H9 (cell line): Measurements from ENCODE around the gene AHDC1. TPM values are rescaled to one million over a fixed set of nuclear protein-coding genes. Genes with fewer than 3 reads are reported as not detected.
"Not testable (repeated sequence)": the region's sequence is repeated elsewhere in the genome, so short reads cannot be mapped to it uniquely, and the experiment has no call there.

Source experiments
- DNase-seq: peaks from one replicate; pipeline ENCODE4 v3.0.0-alpha.2; 2017
- H2AFZ ChIP-seq: one replicate; pipeline ENCODE4 v1.6.1; 2013; ENCODE audit warnings: mild to moderate bottlenecking, low read length, control low read depth, moderate library complexity
- H2AK5ac ChIP-seq: 2 replicates; pipeline ENCODE4 v1.6.1; 2013; ENCODE audit warnings: low read length, control low read depth, mixed read lengths; ENCODE audit not compliant: insufficient read length
- H2BK120ac ChIP-seq: one replicate; pipeline ENCODE4 v1.6.1; 2013; ENCODE audit warnings: low read depth, mild to moderate bottlenecking, low read length, control low read depth, inconsistent platforms; ENCODE audit not compliant: poor library complexity, severe bottlenecking
- H2BK12ac ChIP-seq: 2 replicates; pipeline ENCODE4 v1.6.1; 2013; ENCODE audit warnings: low read length, control low read depth, mixed read lengths, low read depth; ENCODE audit not compliant: insufficient read length
- H2BK15ac ChIP-seq: 2 replicates; pipeline ENCODE4 v1.6.1; 2013; ENCODE audit warnings: low read depth, low read length, control low read depth
- H2BK20ac ChIP-seq: one replicate; pipeline ENCODE4 v1.6.1; 2013; ENCODE audit warnings: low read depth, mild to moderate bottlenecking, low read length, control low read depth, inconsistent platforms; ENCODE audit not compliant: poor library complexity, severe bottlenecking
- H2BK5ac ChIP-seq: 2 replicates; pipeline ENCODE4 v1.6.1; 2013; ENCODE audit warnings: low read length, control low read depth, mixed read lengths; ENCODE audit not compliant: insufficient read length
- H3K14ac ChIP-seq: 2 replicates; pipeline ENCODE4 v1.6.1; 2013; ENCODE audit warnings: low read length, control low read depth; ENCODE audit not compliant: insufficient read depth
- H3K18ac ChIP-seq: 2 replicates; pipeline ENCODE4 v1.6.1; 2013; ENCODE audit warnings: low read depth, mild to moderate bottlenecking, mixed read lengths, low read length, control low read depth; ENCODE audit not compliant: insufficient read length
- H3K23ac ChIP-seq: 2 replicates; pipeline ENCODE4 v1.6.1; 2013; ENCODE audit warnings: low read length, control low read depth, mixed read lengths, low read depth; ENCODE audit not compliant: insufficient read length
- H3K23me2 ChIP-seq: 2 replicates; pipeline ENCODE4 v1.6.1; 2013; ENCODE audit warnings: low read depth, mild to moderate bottlenecking, mixed read lengths, low read length, control low read depth; ENCODE audit not compliant: insufficient read length, poor library complexity, severe bottlenecking
- H3K27ac ChIP-seq: 2 replicates; pipeline ENCODE4 v1.5.1; 2013; ENCODE audit warnings: low read length, control low read depth, mixed read lengths, low read depth; ENCODE audit not compliant: insufficient read length
- H3K27me3 ChIP-seq: 2 replicates; pipeline ENCODE4 v1.6.1; 2013; ENCODE audit warnings: low read length, control low read depth, inconsistent platforms; ENCODE audit not compliant: insufficient read depth
- H3K4ac ChIP-seq: 2 replicates; pipeline ENCODE4 v1.6.1; 2013; ENCODE audit warnings: low read depth, mild to moderate bottlenecking, control low read depth, inconsistent platforms, low read length, moderate library complexity
- H3K4me1 ChIP-seq: 2 replicates; pipeline ENCODE4 v1.6.1; 2013; ENCODE audit warnings: low read length, control low read depth, inconsistent platforms; ENCODE audit not compliant: insufficient read depth
- H3K4me2 ChIP-seq: 2 replicates; pipeline ENCODE4 v1.6.1; 2013; ENCODE audit warnings: low read length, control low read depth, mixed read lengths; ENCODE audit not compliant: insufficient read length, insufficient read depth
- H3K56ac ChIP-seq: 2 replicates; pipeline ENCODE4 v1.6.1; 2013; ENCODE audit warnings: low read depth, mild to moderate bottlenecking, mixed read lengths, low read length, control low read depth; ENCODE audit not compliant: insufficient read length
- H3K79me1 ChIP-seq: 2 replicates; pipeline ENCODE4 v1.6.1; 2013; ENCODE audit warnings: low read depth, mild to moderate bottlenecking, moderate library complexity, low read length, control low read depth, inconsistent platforms; ENCODE audit not compliant: insufficient read depth, poor library complexity, severe bottlenecking
- H3K79me2 ChIP-seq: 2 replicates; pipeline ENCODE4 v1.6.1; 2013; ENCODE audit warnings: low read length, control low read depth, inconsistent platforms; ENCODE audit not compliant: insufficient read depth
- H3K9ac ChIP-seq: 2 replicates; pipeline ENCODE4 v1.6.1; 2013; ENCODE audit warnings: low read length, control low read depth, mixed read lengths; ENCODE audit not compliant: insufficient read length; ENCODE audit errors: extremely low read depth
- H3K9me3 ChIP-seq: one replicate; pipeline ENCODE4 v1.6.1; 2013; ENCODE audit warnings: low read depth, low read length, inconsistent platforms; ENCODE audit not compliant: control insufficient read depth
- H3T11ph ChIP-seq: one replicate; pipeline ENCODE4 v1.6.1; 2013; ENCODE audit warnings: mild to moderate bottlenecking, low read length, control low read depth, inconsistent platforms
- H4K20me1 ChIP-seq: one replicate; pipeline ENCODE4 v1.6.1; 2013; ENCODE audit not compliant: control insufficient read depth, insufficient read length, insufficient read depth
- H4K5ac ChIP-seq: 2 replicates; pipeline ENCODE4 v1.6.1; 2013; ENCODE audit warnings: low read depth, mild to moderate bottlenecking, mixed read lengths, low read length, control low read depth; ENCODE audit not compliant: insufficient read length
- H4K8ac ChIP-seq: replicated peaks from 2 replicates; pipeline ENCODE4 v1.6.1; 2013; ENCODE audit warnings: low read length, control low read depth, mixed read lengths, low read depth; ENCODE audit not compliant: insufficient read length
- H4K91ac ChIP-seq: 2 replicates; pipeline ENCODE4 v1.6.1; 2013; ENCODE audit warnings: low read depth, mild to moderate bottlenecking, moderate library complexity, mixed read lengths, low read length, control low read depth; ENCODE audit not compliant: insufficient read length
- H3K27ac Mint-ChIP-seq, 3 experiments: 2 replicates in 2 of 3; 3 replicates in 1 of 3; pipeline ENCODE4 v1.8.0; 2020 to 2021; ENCODE audit warnings: mixed read lengths in 3 of 3, mild to moderate bottlenecking in 1 of 3, moderate library complexity in 1 of 3
- H3K27me3 Mint-ChIP-seq: 2 replicates; pipeline ENCODE4 v1.8.0; 2021; ENCODE audit warnings: low read depth, mild to moderate bottlenecking, moderate library complexity, mixed read lengths
- H3K36me3 Mint-ChIP-seq, 3 experiments: 2 replicates in 2 of 3; 3 replicates in 1 of 3; pipeline ENCODE4 v1.8.0; 2020 to 2021; ENCODE audit warnings: low read depth in 3 of 3, mixed read lengths in 3 of 3; ENCODE audit not compliant: insufficient read depth in 1 of 3
- H3K4me1 Mint-ChIP-seq, 2 experiments: 2 replicates each; pipeline ENCODE4 v1.8.0; 2020; ENCODE audit warnings: mixed read lengths in 2 of 2
- H3K4me3 Mint-ChIP-seq, 2 experiments: 2 replicates in 1 of 2; 3 replicates in 1 of 2; pipeline ENCODE4 v1.8.0; 2020 to 2021; ENCODE audit warnings: mild to moderate bottlenecking in 2 of 2, mixed read lengths in 2 of 2, moderate library complexity in 1 of 2
- H3K9me3 Mint-ChIP-seq, 2 experiments: 2 replicates in 1 of 2; 3 replicates in 1 of 2; pipeline ENCODE4 v1.8.0; 2020; ENCODE audit warnings: mild to moderate bottlenecking in 2 of 2, mixed read lengths in 2 of 2, moderate library complexity in 1 of 2
- CTCF ChIP-seq: fragments of 200-600 bp; sonication (generic); conservative IDR thresholded peaks from 3 replicates; pipeline ENCODE4 v1.8.0; 2021; ENCODE audit warnings: antibody characterized with exemption, mild to moderate bottlenecking
- WGBS: extraction: QIAGEN DNeasy Blood & Tissue Kit; methylation state at CpG from one replicate; pipeline ENCODE4 v1.1.7; 2013; ENCODE audit warnings: missing lambda C conversion rate, low lambda C conversion rate, mixed read lengths; ENCODE audit not compliant: insufficient read length; ENCODE audit errors: extremely low coverage; 5-methylcytosine and 5-hydroxymethylcytosine counted together
- total RNA-seq: library from RNA; stranded (reverse); gene quantifications from 2 replicates; pipeline ENCODE4 v1.2.1, GENCODE V29; 2021

The AHDC1 gene
- total RNA-seq, 1 experiment from 2014 or later: 29.4 TPM

- no peaks in the 10 kb centered on the region for H3K23me2 ChIP-seq
- no peak overlapping the region for H2BK12ac ChIP-seq
- no peak overlapping the region for H3T11ph ChIP-seq
- no peak overlapping the region for H2BK5ac ChIP-seq
- Mint-ChIP-seq H3K27me3 (peaks cover 14% of the 10 kb centered on the region), H3K9me3 (no peaks in the 10 kb centered on the region; a peak in 1 of 5 replicates), H3K4me3 (no peak overlapping the region), H3K4me1 (peaks cover 25 to 31% of the 10 kb centered on the region in 2 experiments), H3K27ac (no peak overlapping the region), H3K36me3 (no peaks in the 10 kb centered on the region; a peak in 1 of 7 replicates)
- no peaks in the 10 kb centered on the region for H3K79me2 ChIP-seq
- H3K27ac ChIP-seq: no peak overlapping the region
- no peak for DNase-seq
- H3K14ac ChIP-seq: no peak overlapping the region; the same call in 1 of the 2 replicates
- no CpG with 5 or more reads among the region's 3 CpGs for WGBS
- H3K9me3 ChIP-seq: no peaks in the 10 kb centered on the region
- no peak overlapping the region for H4K91ac ChIP-seq
- H3K4ac ChIP-seq: no peak overlapping the region
- no peak overlapping the region for H3K23ac ChIP-seq
- peaks cover 6% of the 10 kb centered on the region; the same call in 1 of the 2 replicates for H3K27me3 ChIP-seq
- no peak overlapping the region for H2BK120ac ChIP-seq
- H3K9ac ChIP-seq: no peak overlapping the region
- H2AFZ ChIP-seq: no peak overlapping the region
- no peak overlapping the region for H3K4me2 ChIP-seq
- no peak overlapping the region for H3K56ac ChIP-seq
- H4K5ac ChIP-seq: no peak overlapping the region
- no peaks in the 10 kb centered on the region for H3K79me1 ChIP-seq
- no peak overlapping the region for H3K18ac ChIP-seq
- no peak overlapping the region for H4K8ac ChIP-seq
- TF ChIP-seq CTCF: no peak
- H3K4me1 ChIP-seq: peaks cover 5% of the 10 kb centered on the region; the same call in 1 of the 2 replicates
- no peak overlapping the region for H2BK15ac ChIP-seq
- H2AK5ac ChIP-seq: no peak overlapping the region
- no peaks in the 10 kb centered on the region for H4K20me1 ChIP-seq
- H2BK20ac ChIP-seq: no peak overlapping the region
Measured at GRCh38 chr1:27628712-27629111, 24.8 kb upstream of the AHDC1 start.

GRCh38 chr1:27627733-27628132, 23.8 kb upstream of the AHDC1 start:
- not testable (repeated sequence) for H3K14ac ChIP-seq, H3K36me3 Mint-ChIP-seq, H2BK15ac ChIP-seq, H3K18ac ChIP-seq, H4K5ac ChIP-seq, H2BK120ac ChIP-seq, H4K20me1 ChIP-seq, H3K4me3 Mint-ChIP-seq, H3K56ac ChIP-seq, H2AK5ac ChIP-seq, H2AFZ ChIP-seq, H3K27me3 Mint-ChIP-seq, H3K4ac ChIP-seq, H3K27ac Mint-ChIP-seq, H3T11ph ChIP-seq, H3K4me2 ChIP-seq, DNase-seq, H4K8ac ChIP-seq, H3K23ac ChIP-seq, H4K91ac ChIP-seq, H3K23me2 ChIP-seq, H3K9me3 ChIP-seq, H3K79me2 ChIP-seq, H3K27me3 ChIP-seq, H2BK12ac ChIP-seq, H3K79me1 ChIP-seq, H2BK5ac ChIP-seq, H3K9me3 Mint-ChIP-seq, H3K9ac ChIP-seq, H2BK20ac ChIP-seq, H3K27ac ChIP-seq
- H3K4me1 ChIP-seq: peaks cover 11% of the 10 kb centered on the region; the same call in 1 of the 2 replicates
- H3K4me1 Mint-ChIP-seq: peaks cover 32 to 38% of the 10 kb centered on the region in 2 experiments
- WGBS: no CpG with 5 or more reads among the region's 4 CpGs
